SK-N-SH (cell line): ENCODE results near the gene CENPO.

Source experiments
- CHD2 ChIP-seq: fragments of 150-350 bp; IDR thresholded peaks from 2 replicates; pipeline ENCODE4 v1.6.1; 2018; ENCODE audit warnings: low read length; ENCODE audit not compliant: partially characterized antibody
- EP300 ChIP-seq, 2 experiments: IDR thresholded peaks; 2 replicates each; pipeline versions ENCODE4 v1.4.0 to v1.6.1; 2012; ENCODE audit warnings: borderline replicate concordance in 1 of 2, low read depth in 1 of 2, low read length in 1 of 2
- EZH2phosphoT487 ChIP-seq: fragments of 200-600 bp; sonication (generic); IDR thresholded peaks from 2 replicates; pipeline ENCODE4 v1.6.1; 2017; ENCODE audit warnings: low read depth, mixed run types, mild to moderate bottlenecking, antibody characterized with exemption, moderate library complexity, borderline replicate concordance
- POLR2AphosphoS5 ChIP-seq: IDR thresholded peaks from 2 replicates; pipeline ENCODE4 v1.6.1; 2012; ENCODE audit warnings: low read depth, low read length
- TAF1 ChIP-seq: IDR thresholded peaks from 2 replicates; pipeline ENCODE4 v1.6.1; 2012; ENCODE audit warnings: low read depth, mild to moderate bottlenecking, low read length, moderate library complexity, borderline replicate concordance
- TF ChIP-seq, protein P1 (sequence below): fragments of 150-350 bp; IDR thresholded peaks from 2 replicates; pipeline ENCODE4 v1.6.1; 2017; ENCODE audit warnings: antibody characterized with exemption, low read length, low read depth, borderline replicate concordance
- TF ChIP-seq, protein P2 (sequence below): fragments of 200-600 bp; sonication (generic); IDR thresholded peaks from 2 replicates; pipeline ENCODE4 v1.6.1; 2017; ENCODE audit warnings: antibody characterized with exemption, mild to moderate bottlenecking, moderate library complexity
- TF ChIP-seq, protein P3 (sequence below): IDR thresholded peaks from 2 replicates; pipeline ENCODE4 v1.6.1; 2012; ENCODE audit warnings: mild to moderate bottlenecking, low read depth, low read length, moderate library complexity

DNA sequence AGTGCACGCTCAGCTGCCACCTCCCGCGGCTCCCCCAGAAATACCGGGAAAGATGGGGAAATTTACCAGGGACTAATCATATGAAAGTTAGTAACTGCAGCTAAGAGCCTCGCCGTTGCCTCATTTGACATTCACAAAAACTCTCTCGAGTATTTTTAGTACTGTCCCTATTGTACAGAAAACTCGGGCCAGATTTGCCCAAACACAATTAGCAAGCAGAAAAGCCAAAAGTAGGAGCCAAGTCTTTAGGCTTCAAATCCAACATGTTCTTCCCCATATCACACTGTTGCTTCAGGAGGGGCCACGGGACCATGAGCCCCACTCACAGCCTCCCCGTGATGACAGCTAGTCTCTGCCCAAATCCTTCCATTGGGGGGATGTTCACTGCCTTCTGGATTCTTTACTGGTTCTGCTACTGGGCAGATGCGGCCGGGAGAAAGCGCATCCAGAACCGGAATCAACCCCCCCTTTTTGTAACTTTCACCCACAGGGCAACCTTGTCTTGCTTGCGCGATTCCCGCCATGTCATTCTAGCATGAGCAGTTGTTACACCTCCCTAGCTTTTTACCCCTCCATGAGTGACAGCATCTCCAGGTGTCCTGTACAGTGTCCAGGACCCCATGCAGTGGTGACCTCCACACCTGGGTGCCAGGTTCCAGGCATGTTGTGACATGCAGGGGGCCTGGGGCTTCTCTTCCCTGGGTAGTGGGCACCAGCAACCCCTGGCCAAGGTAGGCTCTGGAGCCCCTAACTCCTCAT lies 35.2 kb downstream of the CENPO start:
- TF ChIP-seq EP300 (IDR thresholded peaks at IDR 0.05; ENCODE audit: borderline replicate concordance in 1 of 2, low read depth in 1 of 2, low read length in 1 of 2) = no peak
- TF ChIP-seq, protein P1, sequence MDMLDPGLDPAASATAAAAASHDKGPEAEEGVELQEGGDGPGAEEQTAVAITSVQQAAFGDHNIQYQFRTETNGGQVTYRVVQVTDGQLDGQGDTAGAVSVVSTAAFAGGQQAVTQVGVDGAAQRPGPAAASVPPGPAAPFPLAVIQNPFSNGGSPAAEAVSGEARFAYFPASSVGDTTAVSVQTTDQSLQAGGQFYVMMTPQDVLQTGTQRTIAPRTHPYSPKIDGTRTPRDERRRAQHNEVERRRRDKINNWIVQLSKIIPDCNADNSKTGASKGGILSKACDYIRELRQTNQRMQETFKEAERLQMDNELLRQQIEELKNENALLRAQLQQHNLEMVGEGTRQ = no peak
- TF ChIP-seq CHD2 = no peak
- TF ChIP-seq, protein P2, sequence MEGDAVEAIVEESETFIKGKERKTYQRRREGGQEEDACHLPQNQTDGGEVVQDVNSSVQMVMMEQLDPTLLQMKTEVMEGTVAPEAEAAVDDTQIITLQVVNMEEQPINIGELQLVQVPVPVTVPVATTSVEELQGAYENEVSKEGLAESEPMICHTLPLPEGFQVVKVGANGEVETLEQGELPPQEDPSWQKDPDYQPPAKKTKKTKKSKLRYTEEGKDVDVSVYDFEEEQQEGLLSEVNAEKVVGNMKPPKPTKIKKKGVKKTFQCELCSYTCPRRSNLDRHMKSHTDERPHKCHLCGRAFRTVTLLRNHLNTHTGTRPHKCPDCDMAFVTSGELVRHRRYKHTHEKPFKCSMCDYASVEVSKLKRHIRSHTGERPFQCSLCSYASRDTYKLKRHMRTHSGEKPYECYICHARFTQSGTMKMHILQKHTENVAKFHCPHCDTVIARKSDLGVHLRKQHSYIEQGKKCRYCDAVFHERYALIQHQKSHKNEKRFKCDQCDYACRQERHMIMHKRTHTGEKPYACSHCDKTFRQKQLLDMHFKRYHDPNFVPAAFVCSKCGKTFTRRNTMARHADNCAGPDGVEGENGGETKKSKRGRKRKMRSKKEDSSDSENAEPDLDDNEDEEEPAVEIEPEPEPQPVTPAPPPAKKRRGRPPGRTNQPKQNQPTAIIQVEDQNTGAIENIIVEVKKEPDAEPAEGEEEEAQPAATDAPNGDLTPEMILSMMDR = no peak
- TF ChIP-seq TAF1 = no peak
- TF ChIP-seq, protein P3, sequence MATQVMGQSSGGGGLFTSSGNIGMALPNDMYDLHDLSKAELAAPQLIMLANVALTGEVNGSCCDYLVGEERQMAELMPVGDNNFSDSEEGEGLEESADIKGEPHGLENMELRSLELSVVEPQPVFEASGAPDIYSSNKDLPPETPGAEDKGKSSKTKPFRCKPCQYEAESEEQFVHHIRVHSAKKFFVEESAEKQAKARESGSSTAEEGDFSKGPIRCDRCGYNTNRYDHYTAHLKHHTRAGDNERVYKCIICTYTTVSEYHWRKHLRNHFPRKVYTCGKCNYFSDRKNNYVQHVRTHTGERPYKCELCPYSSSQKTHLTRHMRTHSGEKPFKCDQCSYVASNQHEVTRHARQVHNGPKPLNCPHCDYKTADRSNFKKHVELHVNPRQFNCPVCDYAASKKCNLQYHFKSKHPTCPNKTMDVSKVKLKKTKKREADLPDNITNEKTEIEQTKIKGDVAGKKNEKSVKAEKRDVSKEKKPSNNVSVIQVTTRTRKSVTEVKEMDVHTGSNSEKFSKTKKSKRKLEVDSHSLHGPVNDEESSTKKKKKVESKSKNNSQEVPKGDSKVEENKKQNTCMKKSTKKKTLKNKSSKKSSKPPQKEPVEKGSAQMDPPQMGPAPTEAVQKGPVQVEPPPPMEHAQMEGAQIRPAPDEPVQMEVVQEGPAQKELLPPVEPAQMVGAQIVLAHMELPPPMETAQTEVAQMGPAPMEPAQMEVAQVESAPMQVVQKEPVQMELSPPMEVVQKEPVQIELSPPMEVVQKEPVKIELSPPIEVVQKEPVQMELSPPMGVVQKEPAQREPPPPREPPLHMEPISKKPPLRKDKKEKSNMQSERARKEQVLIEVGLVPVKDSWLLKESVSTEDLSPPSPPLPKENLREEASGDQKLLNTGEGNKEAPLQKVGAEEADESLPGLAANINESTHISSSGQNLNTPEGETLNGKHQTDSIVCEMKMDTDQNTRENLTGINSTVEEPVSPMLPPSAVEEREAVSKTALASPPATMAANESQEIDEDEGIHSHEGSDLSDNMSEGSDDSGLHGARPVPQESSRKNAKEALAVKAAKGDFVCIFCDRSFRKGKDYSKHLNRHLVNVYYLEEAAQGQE = no peak
- TF ChIP-seq POLR2AphosphoS5 = no peak
- TF ChIP-seq EZH2phosphoT487 = no peak
